ENCODE results near the gene ACBD6. TPM values are rescaled to one million over a fixed set of nuclear protein-coding genes. Genes with fewer than 3 reads are reported as not detected.

The ACBD6 gene
- total and polyA plus RNA-seq, 8 donors: 15.0 to 25.1 (median 18.6) TPM

DNA sequence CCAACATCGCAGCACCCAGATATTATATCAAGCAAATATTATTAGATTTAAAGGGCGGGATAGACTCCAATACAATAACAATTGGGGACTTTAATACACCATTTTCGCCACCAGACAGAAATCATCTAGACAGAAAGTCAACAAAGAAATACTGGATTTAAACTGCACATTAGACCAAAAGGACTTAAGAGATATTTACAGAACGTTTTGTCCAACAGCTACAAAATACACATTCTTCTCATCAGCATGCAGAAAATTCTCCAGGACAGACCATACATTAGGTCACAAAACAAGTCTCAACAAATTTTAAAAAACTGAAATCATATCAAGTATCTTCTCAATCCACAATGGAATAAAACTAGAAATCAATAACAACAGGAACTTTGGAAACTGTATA lies 121.2 kb downstream of the ACBD6 start:
- Histone ChIP-seq H3K36me3 (no peaks in the 10 kb centered on the region), H3K27ac (no peak overlapping the region), H3K27me3 (no peaks in the 10 kb centered on the region), H3K9me3 (no peaks in the 10 kb centered on the region), H3K4me3 (no peak overlapping the region), H3K4me1 (peaks cover 0 to 7% (median 0%) of the 10 kb centered on the region in 3 donors)
- DNase-seq (no peak), FAIRE-seq (no peak), ATAC-seq (peak in 3 of 4 donors; percentile 70 to 77 (median 73))
- TF ChIP-seq, protein P1, sequence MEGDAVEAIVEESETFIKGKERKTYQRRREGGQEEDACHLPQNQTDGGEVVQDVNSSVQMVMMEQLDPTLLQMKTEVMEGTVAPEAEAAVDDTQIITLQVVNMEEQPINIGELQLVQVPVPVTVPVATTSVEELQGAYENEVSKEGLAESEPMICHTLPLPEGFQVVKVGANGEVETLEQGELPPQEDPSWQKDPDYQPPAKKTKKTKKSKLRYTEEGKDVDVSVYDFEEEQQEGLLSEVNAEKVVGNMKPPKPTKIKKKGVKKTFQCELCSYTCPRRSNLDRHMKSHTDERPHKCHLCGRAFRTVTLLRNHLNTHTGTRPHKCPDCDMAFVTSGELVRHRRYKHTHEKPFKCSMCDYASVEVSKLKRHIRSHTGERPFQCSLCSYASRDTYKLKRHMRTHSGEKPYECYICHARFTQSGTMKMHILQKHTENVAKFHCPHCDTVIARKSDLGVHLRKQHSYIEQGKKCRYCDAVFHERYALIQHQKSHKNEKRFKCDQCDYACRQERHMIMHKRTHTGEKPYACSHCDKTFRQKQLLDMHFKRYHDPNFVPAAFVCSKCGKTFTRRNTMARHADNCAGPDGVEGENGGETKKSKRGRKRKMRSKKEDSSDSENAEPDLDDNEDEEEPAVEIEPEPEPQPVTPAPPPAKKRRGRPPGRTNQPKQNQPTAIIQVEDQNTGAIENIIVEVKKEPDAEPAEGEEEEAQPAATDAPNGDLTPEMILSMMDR (IDR thresholded peaks at IDR 0.05): no peak
- WGBS, 2 donors: 74 to 90% methylated on average over 4 of the region's 4 CpGs
- intact Hi-C loops (cut with DNase I): no loop called here

GRCh38 chr1:180380259-180381183 lies 121.9 kb downstream of the ACBD6 start:
- Histone ChIP-seq H3K9me3 (no peaks in the 10 kb centered on the region), H3K4me3 (no peak overlapping the region), H3K27ac (no peak overlapping the region), H3K27me3 (no peaks in the 10 kb centered on the region), H3K4me1 (peaks cover 0 to 7% (median 0%) of the 10 kb centered on the region in 3 donors), H3K36me3 (no peaks in the 10 kb centered on the region)
- 96 to 98% methylated on average over 3 of the region's 3 CpGs for WGBS, 2 donors
- DNase-seq (no peak), ATAC-seq (peak in 2 of 4 donors; percentile 17 to 36), FAIRE-seq (no peak)
- intact Hi-C loops (cut with DNase I): no loop called here
- TF ChIP-seq, protein P1 (IDR thresholded peaks at IDR 0.05): no peak

DNA sequence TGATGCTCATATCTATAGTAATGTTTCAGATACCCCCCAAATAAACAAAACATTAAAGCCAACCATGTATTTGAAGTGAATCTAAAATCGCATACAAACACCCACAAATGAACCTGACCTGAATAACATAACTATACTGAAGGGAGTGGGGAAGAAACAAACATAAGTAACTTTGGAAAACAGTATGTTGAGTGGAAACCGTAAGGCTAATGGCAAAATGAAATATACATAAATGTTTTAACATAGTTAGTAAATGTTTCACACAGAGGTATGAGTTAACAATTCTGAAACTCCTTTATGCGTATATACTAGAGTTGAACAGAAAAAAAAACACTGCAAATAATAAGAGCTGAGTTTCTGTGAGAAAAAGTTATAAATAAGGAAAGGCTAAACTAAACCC lies 125.6 kb downstream of the ACBD6 start:
- intact Hi-C loops (cut with DNase I): no loop called here
- Histone ChIP-seq H3K9me3 (no peaks in the 10 kb centered on the region), H3K4me1 (peaks cover 3 to 12% (median 7%) of the 10 kb centered on the region in 3 donors), H3K27ac (no peak overlapping the region), H3K4me3 (no peak overlapping the region), H3K27me3 (no peaks in the 10 kb centered on the region), H3K36me3 (no peaks in the 10 kb centered on the region)
- DNase-seq: no peak
- 98% methylated on average over 3 of the region's 3 CpGs for WGBS, 2 donors
- no peak for ATAC-seq
- FAIRE-seq: no peak
- TF ChIP-seq, protein P1 (IDR thresholded peaks at IDR 0.05): no peak

GRCh38 chr1:180376253-180376652 lies 126.1 kb downstream of the ACBD6 start:
- TF ChIP-seq, protein P1 (IDR thresholded peaks at IDR 0.05): no peak
- intact Hi-C loops (cut with DNase I): no loop called here
- ATAC-seq (no peak), DNase-seq (no peak), FAIRE-seq (no peak)
- Histone ChIP-seq H3K27ac (no peak overlapping the region), H3K36me3 (no peaks in the 10 kb centered on the region), H3K4me1 (peaks cover 6 to 12% (median 8%) of the 10 kb centered on the region in 3 donors), H3K4me3 (no peak overlapping the region), H3K27me3 (no peaks in the 10 kb centered on the region), H3K9me3 (no peaks in the 10 kb centered on the region)
- 98 to 100% methylated on average over 1 of the region's 1 CpG for WGBS, 2 donors

DNA sequence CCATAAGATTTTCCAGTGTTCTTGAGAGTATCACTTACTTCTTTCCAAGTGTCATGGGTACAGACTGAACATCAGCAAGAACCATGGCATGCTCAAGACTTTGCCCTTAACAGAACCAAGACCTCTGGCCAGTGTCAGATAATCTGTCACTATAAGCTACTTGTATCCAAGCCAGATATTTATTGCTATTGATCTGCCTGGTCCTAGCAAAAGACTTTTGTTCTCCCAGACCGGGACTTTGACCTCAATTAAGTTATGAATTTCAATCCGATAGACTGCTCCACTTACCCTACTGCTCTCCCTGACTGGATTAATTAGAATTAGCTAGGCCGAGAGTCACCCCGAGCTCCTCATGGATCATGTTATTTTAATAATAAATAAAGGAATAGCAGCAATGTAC lies 129.6 kb downstream of the ACBD6 start:
- H3K4me3 ChIP-seq: no peak overlapping the region
- peaks cover 0 to 12% (median 8%) of the 10 kb centered on the region in 3 donors for H3K4me1 ChIP-seq
- intact Hi-C loops (cut with DNase I): no loop called here
- WGBS, 2 donors: 33 to 54% methylated on average over 4 of the region's 4 CpGs
- H3K27ac ChIP-seq: no peak overlapping the region
- no peak for FAIRE-seq
- DNase-seq: no peak
- H3K36me3 ChIP-seq: no peaks in the 10 kb centered on the region
- no peaks in the 10 kb centered on the region for H3K27me3 ChIP-seq
- no peaks in the 10 kb centered on the region for H3K9me3 ChIP-seq
- peak in 2 of 4 donors; percentile 16 to 65 for ATAC-seq
- TF ChIP-seq, protein P1 (IDR thresholded peaks at IDR 0.05): no peak

Measured in pancreas (tissue), 10 donors.